GM21381 (cell line): ENCODE data around the gene ZSCAN22.
"Not testable (repeated sequence)": the region's sequence is repeated elsewhere in the genome, so short reads cannot be mapped to it uniquely, and the experiment has no call there.

Source experiments
- ATAC-seq: cut with Tn5 transposase; IDR thresholded peaks from one replicate; pipeline ENCODE4 v1.9.1; 2021; ENCODE audit warnings: mild to moderate bottlenecking, moderate library complexity; ENCODE audit not compliant: unreplicated experiment

The ZSCAN22 gene

DNA sequence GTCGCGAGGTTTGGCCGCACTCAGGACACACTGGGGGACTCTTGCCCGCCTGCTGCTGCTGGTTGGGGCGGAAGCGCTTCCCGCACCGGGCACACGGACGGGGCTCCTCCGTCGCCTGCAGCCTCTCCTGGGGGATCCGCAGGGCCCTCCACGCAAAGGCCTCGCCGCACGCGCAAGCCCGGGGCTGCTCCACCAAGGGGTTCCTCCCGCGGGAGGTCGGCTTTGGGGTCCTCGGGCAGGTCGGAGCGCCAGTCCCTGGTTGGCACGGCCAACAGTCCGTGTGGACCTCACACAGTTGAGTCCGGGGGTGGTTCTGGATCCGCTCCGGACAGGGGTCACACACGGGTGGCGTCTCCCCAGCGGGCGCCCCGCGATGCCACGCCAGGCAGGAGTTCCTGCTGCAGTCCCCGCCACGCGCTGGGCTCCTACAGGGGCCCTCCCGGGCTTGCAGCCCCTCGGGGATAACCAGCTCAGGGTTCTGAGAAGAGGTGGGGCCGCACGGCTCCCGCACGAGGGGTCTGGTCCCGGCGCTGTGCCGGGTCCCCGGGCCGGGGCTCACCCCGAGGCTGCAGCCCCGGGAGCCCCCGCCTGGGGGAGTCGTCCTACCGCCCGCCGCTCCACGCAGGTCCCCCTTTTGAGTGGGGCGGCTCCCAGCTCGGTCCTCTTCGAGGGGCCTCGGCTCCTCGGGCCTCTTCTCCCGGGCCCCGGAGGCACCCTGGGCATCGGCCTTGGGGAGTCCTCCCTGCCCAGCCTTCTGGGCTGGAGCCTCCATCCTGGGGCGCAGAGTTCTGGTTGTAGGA lies 42.0 kb downstream of the ZSCAN22 start:
- no peak for ATAC-seq

DNA sequence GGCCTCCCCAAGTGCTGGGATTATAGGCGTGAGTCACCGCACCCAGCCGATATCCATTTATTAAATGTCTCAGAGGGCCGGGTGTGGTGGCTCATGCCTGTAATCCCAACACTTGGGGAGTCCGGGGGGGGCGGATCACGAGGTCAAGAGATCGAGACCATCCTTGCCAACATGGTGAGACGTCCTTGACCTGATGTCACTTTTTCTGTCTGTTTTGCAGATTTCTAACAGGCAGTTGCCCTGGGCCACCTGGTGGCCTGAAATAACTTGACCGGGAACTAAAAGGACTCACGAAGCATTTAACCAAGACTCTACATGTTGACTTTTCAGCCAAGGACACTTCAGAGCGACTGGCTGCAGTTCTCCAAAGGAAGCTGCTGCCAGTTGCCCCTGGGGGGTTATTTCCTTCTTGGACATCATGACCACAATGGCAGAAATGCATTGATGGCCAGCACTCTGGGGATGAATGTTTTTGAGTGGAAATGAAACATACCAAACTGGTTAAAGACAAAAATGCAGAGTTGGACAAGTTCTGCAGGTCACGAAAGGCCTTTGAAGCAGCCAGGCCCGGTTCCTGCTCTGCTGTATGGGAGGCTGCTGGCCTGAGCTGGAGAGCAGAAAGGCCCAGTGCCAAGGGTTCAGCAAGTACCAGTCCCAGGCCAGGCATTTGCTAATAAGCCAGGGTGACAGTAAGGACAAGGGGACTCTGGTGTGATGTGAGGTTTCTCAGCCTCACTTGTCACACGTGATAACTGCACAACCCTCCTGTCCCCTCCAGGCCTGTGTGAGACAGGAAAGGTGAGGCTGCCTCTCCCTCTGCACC lies 45.7 kb downstream of the ZSCAN22 start:
- no peak for ATAC-seq

DNA sequence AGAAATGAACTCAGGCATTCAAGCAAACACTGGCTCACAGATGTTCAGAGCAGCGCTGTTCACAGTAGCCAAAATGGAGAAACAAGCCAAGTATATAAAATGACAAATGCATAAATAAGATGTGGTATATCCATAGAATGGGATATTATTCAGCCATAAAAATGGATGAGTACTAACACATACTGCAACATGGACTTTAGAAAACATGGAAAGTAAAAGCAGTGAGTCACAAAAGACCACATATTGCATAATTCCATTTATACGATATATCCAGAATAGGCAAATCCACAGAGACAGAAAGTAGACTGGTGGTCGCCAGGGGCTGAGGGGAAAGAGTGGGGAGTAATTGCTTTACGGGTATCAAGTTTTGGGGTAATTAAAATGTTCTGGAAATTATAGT lies 47.4 kb downstream of the ZSCAN22 start:
- ATAC-seq: no peak

DNA sequence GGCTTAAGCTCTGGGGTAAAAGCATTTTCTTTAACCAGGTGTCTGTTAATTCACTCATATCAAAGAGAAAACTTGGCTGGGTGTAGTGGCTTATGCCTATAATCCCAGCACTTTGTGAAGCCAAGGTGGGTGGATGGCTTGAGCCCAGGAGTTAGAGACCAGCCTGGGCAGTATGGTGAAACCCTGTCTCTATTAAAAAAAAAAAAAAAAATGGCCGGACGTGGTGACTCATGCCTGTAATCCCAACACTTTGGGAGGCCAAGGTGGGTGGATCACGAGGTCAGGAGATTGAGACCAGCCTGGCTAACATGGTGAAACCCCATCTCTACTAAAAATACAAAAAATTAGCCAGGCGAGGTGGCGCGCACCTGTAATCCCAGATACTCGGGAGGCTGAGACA lies 49.9 kb downstream of the ZSCAN22 start:
- ATAC-seq: not testable (repeated sequence)

DNA sequence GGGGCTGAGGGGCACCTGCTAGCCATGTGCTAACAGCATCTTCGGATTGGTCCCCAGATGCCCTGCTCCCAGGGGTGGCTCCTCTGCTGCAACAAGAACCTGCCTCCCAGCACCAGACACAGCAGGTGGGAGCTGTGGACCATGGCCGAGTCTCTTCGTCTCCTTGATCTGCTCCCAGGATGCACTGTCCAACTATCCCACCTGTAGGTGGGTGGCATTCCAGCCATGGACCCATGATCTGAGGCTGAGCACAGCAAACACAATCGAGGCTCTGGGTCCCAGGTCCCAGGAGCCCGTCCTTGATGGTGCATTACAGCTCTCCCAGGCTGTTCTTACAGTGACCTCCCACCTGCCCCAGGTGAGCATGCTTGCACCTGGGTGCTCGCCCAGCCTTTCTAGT lies 52.5 kb downstream of the ZSCAN22 start:
- ATAC-seq: no peak

DNA sequence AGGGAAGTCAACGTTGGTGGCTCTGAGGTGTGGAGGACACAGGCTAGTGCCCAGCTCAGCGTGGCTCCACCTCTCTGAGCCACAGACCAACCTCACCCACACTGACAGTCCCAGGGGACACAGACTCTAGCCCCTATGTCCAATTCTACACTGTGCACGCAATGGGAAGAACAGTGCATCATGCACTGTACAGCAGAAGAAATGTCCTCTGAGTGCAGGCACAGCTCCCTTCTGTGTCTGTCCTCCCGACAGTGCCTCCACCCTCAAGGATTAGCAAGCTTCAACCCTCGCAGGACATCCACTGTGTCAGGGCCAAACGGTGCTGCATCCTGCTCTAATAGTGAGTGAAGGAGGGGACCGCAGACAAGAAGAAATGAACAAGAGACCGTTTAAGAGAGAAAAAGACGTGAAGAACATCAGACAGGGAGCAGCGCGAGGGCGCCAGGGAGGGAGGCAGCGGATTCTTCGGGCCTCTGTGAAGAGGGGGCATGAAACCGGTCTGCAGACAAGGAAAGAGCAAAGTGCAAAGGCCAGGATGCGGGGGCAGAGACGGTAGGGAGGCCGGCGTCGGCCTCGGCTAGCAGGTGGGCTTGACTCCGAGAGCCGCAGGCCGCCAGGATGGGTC lies 53.4 kb downstream of the ZSCAN22 start:
- ATAC-seq: no peak

DNA sequence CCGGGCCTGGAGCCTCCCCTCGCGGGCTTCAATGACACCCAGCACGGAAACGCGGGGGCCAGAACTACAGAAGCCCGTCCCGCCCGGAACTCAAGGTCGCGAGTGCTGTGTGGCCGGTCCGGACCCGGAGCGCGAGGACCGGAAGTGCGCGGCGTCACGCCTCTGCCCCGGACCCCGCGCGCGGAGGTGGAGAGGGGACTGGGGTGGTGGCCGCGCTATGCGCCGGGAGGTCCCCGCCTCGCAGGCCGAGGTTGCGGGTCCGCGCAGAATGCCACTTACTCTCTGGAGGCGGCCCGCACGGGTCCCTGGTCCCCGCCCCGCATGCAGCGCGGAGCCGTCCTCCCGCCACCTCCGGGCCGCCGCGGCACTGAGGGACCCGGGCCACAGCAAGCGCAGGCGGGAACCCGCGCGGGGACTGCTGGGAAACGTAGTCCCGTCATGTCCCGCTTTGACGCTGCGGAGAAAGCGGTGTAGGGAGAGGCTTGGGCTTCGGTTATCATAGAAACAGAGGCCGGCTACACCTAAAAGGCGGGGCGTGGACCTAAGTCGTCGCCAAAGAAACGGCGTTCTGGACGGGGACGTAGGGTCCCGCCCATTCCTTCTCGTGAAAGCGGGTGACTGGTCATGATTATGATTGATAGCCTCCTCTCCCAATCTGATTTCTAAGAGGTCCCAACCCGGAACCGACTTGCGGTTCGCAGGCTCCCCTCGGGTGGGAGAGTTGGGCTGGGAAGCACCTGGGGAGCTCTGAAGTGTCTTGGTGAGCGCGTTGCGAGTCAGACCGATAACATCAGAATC lies 54.1 kb downstream of the ZSCAN22 start, which contains the start of gene ZNF837:
Gene ZNF837 (minus strand): TSS at position 369 of the 798 bp plus-strand sequence. CDS start 11,698 bp downstream, outside the sequence.
- peak; percentile 82 for ATAC-seq

DNA sequence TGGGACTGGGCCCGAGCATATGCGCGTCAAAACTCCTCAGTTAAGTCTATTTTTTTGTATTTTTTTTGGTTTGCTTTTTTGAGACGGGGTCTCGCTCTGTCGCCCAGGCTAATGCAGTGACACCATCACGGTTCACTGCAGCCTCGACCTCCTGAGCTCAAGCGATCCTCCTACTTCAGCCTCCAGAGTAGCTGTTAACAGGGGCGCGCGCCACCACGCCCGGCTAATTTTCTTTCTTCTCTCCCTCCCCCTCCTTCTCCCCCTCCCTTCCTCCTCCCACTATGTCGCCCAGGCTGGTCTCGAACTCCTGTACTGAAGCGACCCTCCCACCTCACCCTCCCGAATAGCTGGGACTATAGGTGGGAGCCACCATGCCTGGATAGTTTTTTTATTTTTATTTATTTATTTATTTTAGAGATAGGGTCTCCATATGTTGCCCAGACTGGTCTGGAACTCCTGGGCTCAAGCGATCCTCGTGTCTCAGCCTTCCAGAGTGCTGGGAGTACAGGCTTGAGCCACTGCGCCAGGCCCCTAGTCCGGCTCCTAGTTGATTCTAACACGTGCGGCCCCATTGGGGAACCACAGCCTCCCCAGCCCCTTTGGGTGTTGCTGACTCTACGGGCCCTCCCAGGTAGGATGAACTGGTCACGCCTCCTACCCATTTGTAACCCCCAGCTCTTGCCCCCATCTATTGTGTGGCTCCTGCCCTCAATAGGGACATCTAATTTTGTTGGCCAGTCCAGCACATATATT lies 54.8 kb downstream of the ZSCAN22 start:
- no peak for ATAC-seq

DNA sequence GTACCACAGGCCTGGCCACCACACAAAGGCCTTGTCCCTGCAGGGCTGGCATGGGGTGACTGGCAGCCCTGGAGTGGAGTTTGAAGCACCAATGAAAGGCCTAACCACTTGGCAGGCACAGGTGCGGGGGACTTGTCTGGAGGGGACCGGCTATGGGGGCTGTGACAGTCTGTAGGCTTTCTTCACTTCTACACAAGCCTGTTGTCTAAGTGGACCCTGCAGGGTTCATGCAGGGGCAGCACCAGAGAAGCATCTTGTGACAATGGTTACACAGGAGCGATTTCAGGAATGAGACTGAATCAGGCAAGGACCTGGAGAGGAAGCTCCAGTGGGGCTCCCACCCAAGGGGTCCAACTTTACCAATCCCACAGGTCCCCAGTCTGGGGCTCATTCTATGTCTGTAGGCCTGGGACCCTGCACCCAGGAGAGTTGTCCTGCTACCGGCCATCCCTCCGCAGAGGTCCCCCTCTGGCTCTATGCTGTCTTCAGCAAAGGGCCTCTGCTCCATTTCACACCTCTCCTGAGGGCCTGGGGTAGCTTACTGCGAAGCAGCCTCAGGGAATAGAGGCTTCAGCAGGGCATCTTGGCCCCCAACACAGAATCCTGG lies 56.3 kb downstream of the ZSCAN22 start:
- no peak for ATAC-seq

DNA sequence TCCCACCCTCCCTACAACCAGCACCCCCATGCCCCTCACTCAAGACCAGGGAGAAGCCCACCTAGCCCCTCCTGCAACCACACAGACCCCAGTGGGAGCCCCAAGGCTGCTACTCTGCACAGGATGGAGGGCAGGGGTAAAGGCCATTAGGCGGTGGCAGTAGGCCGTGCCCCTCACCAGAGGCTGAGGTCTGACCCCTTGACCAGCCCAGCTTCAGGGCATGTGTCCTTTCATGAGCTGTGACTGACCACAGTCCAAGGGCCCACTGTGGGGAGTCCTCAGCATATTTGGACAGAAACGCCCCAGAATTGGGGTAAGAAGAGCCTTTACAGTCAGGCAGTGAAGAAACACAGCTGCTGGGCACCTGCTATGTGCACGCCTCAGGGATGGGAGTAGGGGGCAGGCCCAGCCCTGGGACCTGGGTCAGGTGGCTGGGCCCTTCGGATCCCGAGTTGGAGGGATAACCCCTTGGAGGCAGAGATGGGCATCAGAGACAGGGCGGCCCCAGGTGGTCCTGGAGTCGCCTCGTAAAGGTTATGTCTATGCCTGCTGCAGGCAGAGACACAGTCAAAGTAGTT lies 58.6 kb downstream of the ZSCAN22 start:
- ATAC-seq: no peak

DNA sequence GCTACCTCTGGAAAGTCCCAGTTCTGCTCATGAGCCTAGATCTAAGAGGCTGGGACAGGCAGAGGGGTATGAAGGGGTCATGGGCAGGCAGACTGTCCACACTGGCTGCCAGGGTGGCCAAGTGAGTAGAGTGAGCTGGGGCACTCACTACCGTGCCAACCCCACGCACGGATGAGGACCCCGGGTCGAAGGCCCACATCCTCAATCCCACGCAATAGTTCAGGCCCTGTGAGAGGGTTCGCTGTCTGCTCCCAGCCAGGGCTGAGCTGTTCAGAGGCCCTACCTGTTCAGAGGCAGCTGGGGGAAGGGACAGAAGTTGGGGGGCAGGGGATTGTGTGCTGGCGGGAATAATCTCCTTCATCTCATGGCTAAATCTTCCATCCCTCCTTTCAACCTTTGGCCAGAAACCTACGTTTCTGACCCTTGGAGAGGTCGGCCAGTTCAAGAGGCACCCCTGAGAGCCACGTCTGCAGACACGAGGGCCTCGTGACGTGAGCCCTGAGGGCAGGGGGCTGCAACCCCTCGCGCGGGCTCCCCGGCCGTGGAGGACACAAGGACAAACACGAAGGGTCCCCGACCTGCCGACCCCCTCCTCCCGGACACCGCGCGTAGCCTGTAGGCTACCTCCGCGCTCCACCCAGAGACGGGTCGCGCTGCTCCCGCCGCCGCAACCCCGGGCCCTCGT lies 59.2 kb downstream of the ZSCAN22 start:
- no peak for ATAC-seq

DNA sequence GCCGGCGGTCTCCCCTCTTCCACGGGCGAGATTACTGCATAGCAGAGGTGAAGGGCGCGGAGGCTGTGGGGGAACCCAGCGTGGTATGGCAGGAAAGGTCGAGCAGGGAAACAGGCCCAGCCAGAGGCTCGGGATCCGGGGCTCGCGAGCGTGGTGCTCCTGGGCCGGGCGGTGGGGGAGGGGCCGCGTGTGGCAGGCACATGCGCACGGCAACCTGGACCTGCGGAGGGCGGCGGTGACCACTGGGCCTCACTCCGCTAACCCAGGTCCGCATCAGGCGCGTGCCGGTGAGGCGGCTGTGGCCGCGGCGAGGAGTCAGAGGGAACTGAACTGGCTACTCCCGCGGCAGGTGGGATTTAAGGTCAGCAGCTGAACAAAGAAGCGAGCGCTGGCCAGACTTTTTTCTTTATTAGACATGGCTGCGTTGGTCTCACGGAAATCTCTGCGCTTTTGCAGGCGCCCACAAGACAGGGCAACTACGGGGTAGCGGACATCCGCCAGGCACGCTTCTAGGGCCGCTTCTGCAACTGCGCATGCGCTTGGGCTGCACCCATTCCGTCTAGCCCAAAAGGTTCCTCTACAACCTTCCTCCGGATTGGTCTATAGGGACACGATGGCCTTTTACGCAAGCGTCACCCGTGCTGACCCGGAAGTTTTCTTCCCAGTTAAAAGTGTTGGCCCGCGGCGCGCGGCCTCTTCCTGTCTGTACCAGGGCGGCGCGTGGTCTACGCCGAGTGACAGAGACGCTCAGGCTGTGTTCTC lies 60.0 kb downstream of the ZSCAN22 start, which contains the start of gene RPS5:
Gene RPS5 (plus strand): TSS at position 694 of the 762 bp plus-strand sequence. CDS start 869 bp downstream, outside the sequence.
- ATAC-seq: peak; percentile 80

DNA sequence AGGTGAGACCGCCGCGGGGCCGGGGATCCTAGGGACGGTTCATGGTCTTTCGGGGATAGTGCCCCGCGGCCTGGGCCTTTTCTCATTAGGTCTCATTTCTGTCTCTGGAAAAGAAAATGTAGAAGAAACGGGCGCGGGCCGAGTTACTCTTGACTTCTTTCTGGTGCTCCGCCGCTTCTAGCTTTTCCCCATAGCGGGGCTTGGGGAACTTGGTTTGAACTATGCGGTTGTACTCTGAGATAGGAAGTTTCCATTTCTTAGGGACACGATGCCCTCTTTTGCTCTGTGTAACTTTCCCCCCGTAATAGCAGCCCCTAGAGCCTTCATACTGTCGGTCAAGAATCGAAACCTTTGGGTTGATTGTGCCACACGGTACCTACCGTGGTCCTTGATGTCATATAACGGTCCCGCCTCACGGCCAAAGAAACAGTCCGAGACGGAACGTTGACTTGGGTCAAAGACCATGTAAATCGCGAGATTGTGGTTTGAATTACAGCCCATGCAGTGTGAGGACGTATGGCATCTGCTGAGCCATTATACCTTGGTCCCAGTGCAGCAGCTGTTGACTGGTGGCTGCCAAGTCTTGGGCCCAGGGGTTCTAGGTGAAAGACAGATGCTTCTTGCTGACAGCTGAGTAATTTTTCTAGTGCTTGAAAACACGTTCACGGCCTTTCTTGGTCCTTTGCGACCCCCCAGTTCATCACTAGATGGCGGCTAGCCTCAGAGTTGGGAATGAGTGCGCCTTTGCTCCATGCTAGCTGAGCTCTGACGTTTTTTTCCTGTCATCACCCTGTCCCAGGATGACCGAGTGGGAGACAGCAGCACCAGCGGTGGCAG lies 60.8 kb downstream of the ZSCAN22 start:
- ATAC-seq: no peak

DNA sequence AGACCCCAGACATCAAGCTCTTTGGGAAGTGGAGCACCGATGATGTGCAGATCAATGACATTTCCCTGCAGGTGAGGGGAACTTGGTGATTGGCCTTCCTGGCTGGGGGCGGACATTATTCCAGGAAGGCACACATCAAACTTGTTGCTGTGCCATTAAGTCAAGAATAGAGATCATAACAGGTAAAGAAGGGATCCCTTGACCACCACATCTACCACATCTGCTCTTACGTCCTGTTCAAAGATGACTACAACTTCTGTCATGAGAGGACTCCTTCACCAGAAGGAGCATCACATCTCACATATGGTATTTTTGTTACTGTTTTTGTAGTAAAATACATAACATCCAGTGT lies 61.4 kb downstream of the ZSCAN22 start:
- ATAC-seq: no peak
